GM13977 (cell line): Measurements from ENCODE around the gene BSG.

Experiments used
- DNase-seq: peaks from one replicate; pipeline ENCODE4 v3.0.0; 2012; ENCODE audit warnings: low spot score
- in situ Hi-C: fragments of 300-500 bp; cut with MboI; formaldehyde crosslinking; loops from one replicate; pipeline ENCODE4 v1.12.0; 2022; ENCODE audit warnings: low sequenced_read_pairs, low pct_unique_long_range_greater_than_20kb, mixed read lengths, inconsistent platforms; ENCODE audit not compliant: unreplicated experiment
- TF ChIP-seq, protein P1 (sequence below): IDR thresholded peaks from 2 replicates; pipeline ENCODE4 v1.5.1; 2012; ENCODE audit warnings: mild to moderate bottlenecking, control low read depth; ENCODE audit not compliant: insufficient read depth; ENCODE audit errors: extremely low read depth, missing control alignments

The BSG gene

GRCh38 chr19:588093-588740 is 15.8 kb downstream of the BSG start:
- in situ Hi-C loops, result loop anchor here (25.0 kb wide), 1 partner anchor 149 kb away; no protein-coding TSS in a partner anchor

DNA sequence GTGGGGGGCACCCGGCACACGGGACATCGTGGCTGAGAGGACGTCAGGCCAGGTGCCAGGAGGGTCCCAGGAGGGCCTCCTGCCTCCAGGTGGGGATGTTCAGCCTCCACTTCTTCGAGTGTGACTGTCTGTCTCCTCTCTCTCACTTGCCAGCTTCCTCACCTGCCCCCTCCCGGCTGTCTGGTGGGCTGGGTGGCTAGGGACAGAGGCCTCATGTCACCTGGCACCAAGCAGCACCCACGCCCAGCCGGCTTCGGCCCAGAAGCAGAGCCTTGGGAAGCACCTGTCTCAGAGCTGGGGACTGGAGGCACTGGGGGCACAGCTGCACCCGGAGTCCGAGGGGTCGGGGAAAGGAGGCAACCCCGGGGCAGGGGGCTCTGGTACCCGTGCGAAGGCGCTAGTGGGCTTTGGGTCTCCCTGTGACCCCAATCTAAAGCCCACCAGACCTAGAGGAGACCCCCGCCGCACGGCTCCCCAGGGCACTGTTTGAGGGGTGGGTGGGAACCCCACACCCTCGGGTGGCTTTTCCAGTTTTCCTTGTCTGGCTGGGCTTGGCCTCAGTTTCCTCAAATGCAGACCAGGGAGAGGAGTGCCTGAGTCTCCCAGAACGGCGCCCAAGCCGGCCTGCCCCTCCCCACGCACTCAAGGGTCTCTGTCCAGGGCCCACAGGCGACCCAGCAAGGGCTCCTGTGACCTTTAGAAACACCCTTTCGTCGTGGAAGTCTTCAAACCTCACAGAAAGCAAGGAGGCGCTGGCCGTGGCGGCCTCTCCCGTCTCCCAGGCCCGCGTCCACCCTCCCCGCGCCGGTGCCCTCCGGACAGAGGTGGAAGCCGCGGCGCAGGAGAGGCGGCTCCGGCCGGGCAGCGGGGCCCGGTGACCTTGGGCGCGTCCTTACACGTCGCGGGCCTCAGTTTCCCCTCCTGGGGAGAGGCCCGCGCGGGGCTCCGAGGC is 16.6 kb downstream of the BSG start:
- TF ChIP-seq, protein P1, sequence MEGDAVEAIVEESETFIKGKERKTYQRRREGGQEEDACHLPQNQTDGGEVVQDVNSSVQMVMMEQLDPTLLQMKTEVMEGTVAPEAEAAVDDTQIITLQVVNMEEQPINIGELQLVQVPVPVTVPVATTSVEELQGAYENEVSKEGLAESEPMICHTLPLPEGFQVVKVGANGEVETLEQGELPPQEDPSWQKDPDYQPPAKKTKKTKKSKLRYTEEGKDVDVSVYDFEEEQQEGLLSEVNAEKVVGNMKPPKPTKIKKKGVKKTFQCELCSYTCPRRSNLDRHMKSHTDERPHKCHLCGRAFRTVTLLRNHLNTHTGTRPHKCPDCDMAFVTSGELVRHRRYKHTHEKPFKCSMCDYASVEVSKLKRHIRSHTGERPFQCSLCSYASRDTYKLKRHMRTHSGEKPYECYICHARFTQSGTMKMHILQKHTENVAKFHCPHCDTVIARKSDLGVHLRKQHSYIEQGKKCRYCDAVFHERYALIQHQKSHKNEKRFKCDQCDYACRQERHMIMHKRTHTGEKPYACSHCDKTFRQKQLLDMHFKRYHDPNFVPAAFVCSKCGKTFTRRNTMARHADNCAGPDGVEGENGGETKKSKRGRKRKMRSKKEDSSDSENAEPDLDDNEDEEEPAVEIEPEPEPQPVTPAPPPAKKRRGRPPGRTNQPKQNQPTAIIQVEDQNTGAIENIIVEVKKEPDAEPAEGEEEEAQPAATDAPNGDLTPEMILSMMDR, result peak; percentile 23
- no peak for DNase-seq
- in situ Hi-C loops, result loop anchor here (25.0 kb wide), 1 partner anchor 148 kb away; no protein-coding TSS in a partner anchor

More at GRCh38 chr19:588093-588740, 15.8 kb downstream of the BSG start:
- TF ChIP-seq, protein P1, result peak; percentile 59
- DNase-seq, result peak; percentile 74

DNA sequence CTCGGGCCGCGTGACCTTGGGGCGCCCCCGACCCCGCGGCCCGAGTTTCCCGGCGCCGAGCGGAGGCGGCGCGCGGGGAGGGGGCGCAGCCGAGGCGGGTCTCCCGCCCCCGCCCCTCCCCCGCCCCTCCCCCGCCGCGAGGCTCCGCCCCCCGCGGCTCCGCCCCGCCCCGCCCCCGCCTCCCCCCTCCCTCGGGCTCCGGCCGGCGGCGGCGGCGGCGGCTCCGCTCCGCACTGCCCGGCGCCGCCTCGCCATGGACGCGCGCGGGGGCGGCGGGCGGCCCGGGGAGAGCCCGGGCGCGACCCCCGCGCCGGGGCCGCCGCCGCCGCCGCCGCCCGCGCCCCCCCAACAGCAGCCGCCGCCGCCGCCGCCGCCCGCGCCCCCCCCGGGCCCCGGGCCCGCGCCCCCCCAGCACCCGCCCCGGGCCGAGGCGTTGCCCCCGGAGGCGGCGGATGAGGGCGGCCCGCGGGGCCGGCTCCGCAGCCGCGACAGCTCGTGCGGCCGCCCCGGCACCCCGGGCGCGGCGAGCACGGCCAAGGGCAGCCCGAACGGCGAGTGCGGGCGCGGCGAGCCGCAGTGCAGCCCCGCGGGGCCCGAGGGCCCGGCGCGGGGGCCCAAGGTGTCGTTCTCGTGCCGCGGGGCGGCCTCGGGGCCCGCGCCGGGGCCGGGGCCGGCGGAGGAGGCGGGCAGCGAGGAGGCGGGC is 17.4 kb downstream of the BSG start, which contains the start of gene HCN2:
TSS of gene HCN2 (plus strand) at position 189 of the 703 bp plus-strand sequence. CDS start at position 254, 65 bp downstream.
- TF ChIP-seq, protein P1, result no peak
- in situ Hi-C loops, result loop anchor here (25.0 kb wide), 1 partner anchor 147 kb away; no protein-coding TSS in a partner anchor
- DNase-seq, result no peak

- TF ChIP-seq, protein P1, result no peak
- in situ Hi-C loops, result loop anchor here (25.0 kb wide), 1 partner anchor 147 kb away; no protein-coding TSS in a partner anchor
- no peak for DNase-seq
These were observed 18.0 kb downstream of the BSG start for GRCh38 chr19:590396-590745.

- no peak for DNase-seq
- in situ Hi-C loops, result loop anchor here (25.0 kb wide), 1 partner anchor 147 kb away; no protein-coding TSS in a partner anchor
- TF ChIP-seq, protein P1, result no peak
These were observed 18.3 kb downstream of the BSG start for GRCh38 chr19:590750-591098.

GRCh38 chr19:591099-591958 is 18.9 kb downstream of the BSG start:
- in situ Hi-C loops, result loop anchor here (25.0 kb wide), 1 partner anchor 146 kb away; no protein-coding TSS in a partner anchor
- TF ChIP-seq, protein P1, result no peak
- no peak for DNase-seq
